Stimulated activated CD8-positive, alpha-beta memory T cell treated with anti-CD3 and anti-CD28 coated beads, Interleukin-7, amount 100 ng/mL, for 1 hour (primary cell): ENCODE data around the gene SGSH.

Experiments used
- DNase-seq, 2 donors: peaks; one replicate each; pipeline ENCODE4 v3.0.0-alpha.2; 2020; ENCODE audit warnings: low read depth in 2 of 2

Gene SGSH

GRCh38 chr17:80227156-80227555 is 7.0 kb upstream of the SGSH start:
- no peak for DNase-seq

DNA sequence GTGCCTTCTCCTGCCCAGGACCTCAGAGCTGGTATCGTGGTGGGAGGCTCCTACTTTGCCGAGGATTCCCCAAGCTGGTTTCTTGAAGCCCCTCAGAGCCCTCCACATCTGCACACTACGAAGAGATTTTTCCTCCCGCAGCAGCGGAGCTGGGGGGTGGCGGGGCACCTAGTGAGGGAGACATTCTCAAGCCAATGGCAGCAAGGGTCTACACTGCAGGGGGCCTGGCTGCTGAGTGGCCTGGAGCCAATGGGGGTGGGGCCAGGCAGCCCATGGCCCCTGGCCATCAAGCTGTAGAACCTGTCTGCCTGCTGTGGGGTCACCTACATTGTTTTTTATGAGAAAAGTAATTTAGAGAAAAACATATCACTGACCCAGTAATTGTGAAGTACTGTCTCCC is 5.1 kb upstream of the SGSH start:
- DNase-seq, result no peak

DNA sequence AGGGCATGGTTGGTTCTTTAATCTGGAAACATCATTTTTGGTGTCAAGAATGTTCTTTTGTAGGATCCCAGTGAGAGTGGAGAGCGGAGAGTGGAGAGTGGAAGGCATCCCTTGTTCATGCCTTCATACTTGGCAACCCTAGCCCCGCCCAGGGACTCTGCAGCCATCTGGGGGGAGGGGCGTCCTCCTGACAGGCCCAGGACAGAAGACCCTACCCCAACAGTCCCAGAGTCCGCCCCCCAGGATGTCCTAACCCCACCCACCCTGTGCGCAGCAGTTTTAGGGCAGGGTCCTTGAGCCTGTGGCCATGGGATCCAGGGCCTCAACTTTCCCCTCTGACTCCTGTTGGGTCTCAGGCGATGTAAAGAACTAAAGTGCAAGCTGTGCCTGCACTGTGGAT is 4.5 kb upstream of the SGSH start:
- no peak for DNase-seq

GRCh38 chr17:80223838-80224497 is 3.8 kb upstream of the SGSH start:
- DNase-seq, result no peak

- DNase-seq, result no peak
These were observed 3.1 kb upstream of the SGSH start for GRCh38 chr17:80223142-80223815.

DNA sequence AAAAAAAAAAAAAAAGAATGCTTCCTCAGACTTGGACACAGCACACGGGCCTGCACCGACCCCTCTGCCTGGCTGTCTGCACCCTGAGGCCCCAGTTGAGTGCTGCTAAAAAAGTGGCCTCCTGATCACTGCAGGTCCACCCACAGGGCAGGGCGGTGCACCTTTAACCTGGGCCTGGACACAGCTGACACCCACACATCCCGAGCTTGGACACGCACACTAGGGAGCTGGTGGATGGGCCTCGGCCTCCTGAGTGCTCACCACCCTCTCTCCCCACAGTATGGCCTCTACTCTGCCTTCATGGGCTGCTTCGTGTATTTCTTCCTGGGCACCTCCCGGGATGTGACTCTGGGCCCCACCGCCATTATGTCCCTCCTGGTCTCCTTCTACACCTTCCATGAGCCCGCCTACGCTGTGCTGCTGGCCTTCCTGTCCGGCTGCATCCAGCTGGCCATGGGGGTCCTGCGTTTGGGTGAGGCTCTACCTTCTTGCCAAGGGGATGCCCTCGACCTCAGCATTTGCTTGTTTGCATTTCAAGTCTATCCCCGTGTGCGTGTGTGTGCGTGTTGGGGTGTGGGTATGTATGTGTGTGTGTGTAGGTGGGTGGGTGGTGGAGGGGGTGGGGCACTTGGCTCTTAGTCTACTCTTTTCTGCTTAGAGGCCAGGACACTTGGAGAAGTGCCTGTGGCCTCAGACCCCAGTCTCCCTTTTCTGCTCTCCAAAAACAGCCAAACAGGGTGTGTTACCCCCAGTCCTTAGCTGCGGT is 2.4 kb upstream of the SGSH start:
- DNase-seq, result no peak

GRCh38 chr17:80221351-80222105 is 1.4 kb upstream of the SGSH start:
- no peak for DNase-seq

- no peak for DNase-seq
These were observed 643 bp upstream of the SGSH start for GRCh38 chr17:80220736-80221215.

DNA sequence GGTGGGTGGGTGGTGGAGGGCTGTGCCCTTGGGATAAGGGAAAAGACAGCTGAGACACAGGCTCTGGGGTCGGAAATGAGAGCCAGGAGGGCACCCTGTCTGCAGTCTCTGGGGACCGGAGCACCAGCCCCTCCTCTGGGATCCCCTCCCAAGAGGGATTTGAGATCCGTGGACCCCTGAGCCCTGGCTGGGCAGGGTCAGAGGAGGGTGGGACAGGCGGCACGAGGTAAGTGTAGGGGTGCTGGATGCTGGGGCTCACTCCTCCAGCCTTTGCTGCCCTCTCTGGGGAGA is 425 bp downstream of the SGSH start:
- DNase-seq, result no peak

GRCh38 chr17:80219013-80219762 is 945 bp downstream of the SGSH start:
- DNase-seq, result peak; percentile 90 to 91

DNA sequence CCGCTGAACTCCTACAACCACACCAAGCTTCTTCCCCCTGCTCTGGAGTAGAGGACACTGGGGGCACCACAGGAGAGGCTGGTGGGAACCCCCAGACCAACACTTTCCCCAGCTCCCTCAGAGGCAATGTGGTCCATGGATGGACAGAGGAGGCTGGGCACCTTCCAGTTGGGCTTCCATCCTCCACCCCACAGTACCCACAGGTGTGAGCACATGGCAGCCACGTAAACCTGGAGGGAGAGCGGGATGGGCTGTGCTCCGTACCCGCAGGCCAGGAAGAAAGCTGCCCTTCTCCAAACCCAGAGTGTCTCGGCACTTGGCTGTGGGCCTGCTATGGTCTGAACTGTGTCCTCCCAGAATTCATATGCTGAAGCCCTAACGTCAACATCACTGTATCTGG is 1.7 kb downstream of the SGSH start:
- no peak for DNase-seq

DNA sequence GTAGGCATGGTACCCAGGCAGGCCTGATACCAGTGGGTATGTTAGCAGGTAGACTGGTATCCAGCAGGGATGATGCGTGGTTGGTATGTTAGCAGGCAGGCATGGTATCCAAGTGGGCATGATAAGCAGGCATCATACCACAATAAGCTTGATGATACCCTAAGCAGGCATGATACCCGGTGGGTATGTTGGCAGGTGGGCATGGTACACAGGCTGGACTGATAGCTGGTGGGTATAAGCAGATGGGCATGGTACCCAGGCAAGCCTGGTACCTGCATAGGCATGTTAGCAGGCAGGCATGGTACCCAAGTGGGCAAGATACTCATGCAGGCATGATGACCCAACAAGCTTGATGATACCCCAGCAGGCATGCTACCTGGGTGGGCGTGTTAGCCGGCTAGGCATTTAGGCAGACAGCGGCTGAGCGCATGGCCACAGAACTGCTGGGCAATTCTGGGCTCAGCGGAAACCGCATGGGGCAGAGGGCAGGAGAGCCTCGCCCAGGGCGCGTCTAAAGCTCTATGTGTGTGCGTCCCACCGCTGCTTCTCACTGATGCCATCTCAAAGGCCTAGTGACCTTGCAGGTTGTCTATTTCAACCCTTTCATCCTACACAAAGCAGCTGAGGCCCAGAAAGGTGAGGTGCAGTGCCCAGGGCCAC is 2.3 kb downstream of the SGSH start:
- DNase-seq, result no peak

GRCh38 chr17:80216473-80217456 is 3.4 kb downstream of the SGSH start:
- no peak for DNase-seq

- no peak for DNase-seq
These were observed 5.3 kb downstream of the SGSH start for GRCh38 chr17:80214878-80215210.

DNA sequence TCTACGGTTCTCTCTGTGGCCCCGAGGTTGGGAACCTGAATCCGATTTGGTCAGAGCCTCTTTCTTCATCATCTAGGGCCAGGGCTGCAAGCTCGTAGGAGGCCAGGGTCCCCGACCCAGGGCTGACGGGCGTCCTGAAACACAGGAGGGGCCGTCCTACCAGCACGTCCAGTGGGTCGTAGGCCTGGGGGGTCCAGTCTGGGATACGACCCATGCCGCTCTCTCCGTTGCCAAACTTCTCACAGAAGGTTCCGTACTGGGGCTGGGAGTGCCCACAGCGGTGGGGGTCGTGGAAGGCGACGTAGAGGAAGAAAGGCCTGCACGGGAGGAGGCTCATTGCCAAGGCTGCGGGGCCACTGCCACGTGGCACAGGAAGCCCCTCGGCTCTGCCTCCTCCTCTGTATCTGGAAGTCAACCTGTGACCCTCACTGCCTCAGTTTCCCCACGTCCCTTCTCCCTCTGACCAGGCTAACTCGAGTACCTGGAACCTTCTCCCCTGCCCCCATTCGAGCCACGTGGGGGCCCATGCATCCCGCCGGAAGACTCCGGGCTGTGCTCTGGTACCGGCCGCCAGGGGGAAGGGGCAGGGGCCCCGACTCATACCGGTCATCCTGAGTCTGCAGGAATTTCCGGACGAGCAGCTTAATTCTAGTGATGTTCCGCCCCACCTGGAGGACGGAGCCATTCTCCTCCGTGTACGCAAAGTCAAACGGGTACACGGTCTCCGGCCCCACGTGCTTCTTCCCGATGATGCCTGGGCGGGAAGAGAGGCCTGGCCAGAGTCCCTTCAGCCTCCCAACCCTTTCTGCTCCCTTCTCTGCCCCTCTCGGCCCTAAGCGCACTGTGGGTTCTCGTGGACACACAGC is 5.9 kb downstream of the SGSH start:
- no peak for DNase-seq

GRCh38 chr17:80213643-80213975 is 6.5 kb downstream of the SGSH start:
- DNase-seq, result no peak

DNA sequence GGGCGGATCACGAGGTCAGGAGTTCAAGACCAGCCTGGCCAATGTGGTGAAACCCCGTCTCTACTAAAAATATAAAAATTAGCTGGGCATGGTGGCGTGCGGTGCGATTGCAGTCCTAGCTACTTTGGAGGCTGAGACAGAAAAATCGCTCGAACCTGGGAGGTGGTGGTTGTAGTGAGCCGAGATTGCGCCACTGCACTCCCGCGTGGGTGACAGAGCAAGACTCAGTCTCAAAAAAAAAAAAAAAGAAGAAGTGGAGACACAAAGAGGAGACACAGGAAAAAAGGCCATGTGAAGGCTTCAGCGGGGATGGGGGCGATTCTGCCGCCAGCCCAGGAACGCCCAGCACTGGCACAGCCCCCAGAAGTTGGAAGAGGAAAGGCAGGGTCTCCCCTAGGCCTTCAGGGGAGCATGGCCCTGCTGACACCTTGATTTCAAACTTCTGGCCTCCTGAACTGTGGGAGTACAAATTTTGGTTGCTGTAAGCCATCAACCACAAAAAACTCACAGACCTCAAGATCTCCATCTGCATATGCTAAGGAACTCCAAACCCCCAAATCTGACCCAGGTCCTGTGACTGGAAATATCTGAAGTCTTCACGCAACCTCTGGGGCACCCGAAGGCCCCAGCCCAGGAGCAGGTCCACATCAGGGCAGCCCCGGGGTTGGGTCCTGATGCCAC is 7.0 kb downstream of the SGSH start:
- no peak for DNase-seq

GRCh38 chr17:80212511-80212910 is 7.6 kb downstream of the SGSH start:
- DNase-seq, result no peak

- no peak for DNase-seq
These were observed 8.0 kb downstream of the SGSH start for GRCh38 chr17:80212109-80212508.
